ENCODE data around the gene SYK. TPM values are rescaled to one million over a fixed set of nuclear protein-coding genes. Genes with fewer than 3 reads are reported as not detected.

The SYK gene
- total and polyA plus RNA-seq, 7 experiments from 2014 or later, result 0.26 to 71.6 (median 2.1) TPM

DNA sequence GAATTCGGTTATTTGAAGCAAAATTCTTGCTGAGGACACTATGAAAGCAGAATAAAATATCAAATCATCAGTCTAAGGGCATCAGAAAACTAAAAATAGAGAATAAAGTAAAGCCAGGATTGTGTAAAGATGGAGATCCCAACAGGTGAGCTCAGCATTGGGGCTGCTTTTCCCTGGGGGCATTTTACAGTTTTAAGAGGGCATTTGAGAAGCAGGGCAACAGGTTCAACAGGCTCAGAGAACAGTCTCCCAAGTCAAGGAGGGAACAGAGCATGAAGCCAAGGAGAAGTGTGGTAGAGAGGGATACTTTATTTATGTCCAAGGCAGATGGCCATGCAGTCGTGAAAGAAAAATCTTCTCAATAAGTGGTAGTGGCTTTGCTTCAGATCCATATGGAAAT, 145.4 kb downstream of the SYK start:
- ChIA-PET POLR2A (no interaction called here), CTCF (no interaction called here)

More for the DNA sequence above, 145.4 kb downstream of the SYK start:
- ATAC-seq (no peak), DNase-seq (no peak)
- Histone ChIP-seq H3K4me3 (ENCODE audit: low read length) (no peak overlapping the region), H3K4me1 (ENCODE audit: control insufficient read depth in 2 of 2, insufficient read depth in 2 of 2, low read length in 2 of 2) (no peaks in the 10 kb centered on the region), H3K9me3 (ENCODE audit: control insufficient read depth in 2 of 3, low read length in 3 of 3) (no peaks in the 10 kb centered on the region), H3K27me3 (ENCODE audit: control insufficient read depth in 2 of 2, insufficient read depth in 2 of 2, low read length in 2 of 2) (no peaks in the 10 kb centered on the region), H3K36me3 (ENCODE audit: control insufficient read depth in 2 of 3, insufficient read depth in 3 of 3, low read length in 3 of 3) (no peaks in the 10 kb centered on the region), H3K27ac (ENCODE audit: low read depth, low read length) (no peak overlapping the region)
- Mint-ChIP-seq H3K4me3 (no peak overlapping the region), H3K27me3 (peaks cover 16 to 36% (median 25%) of the 10 kb centered on the region in 5 donors), H3K4me1 (peaks cover 0 to 2% (median 0%) of the 10 kb centered on the region in 7 donors), H3K36me3 (no peaks in the 10 kb centered on the region), H3K27ac (no peak overlapping the region), H3K9me3 (peaks cover 0 to 1% (median 0%) of the 10 kb centered on the region in 11 donors)
- intact Hi-C loops (cut with micrococcal nuclease), result no loop called here

Other genes with a start within 250 kb of the SYK start
- not detected for gene DIRAS2, start 159.0 kb upstream of the SYK start, total RNA-seq
- not detected for gene DIRAS2, start 159.0 kb upstream of the SYK start, polyA plus RNA-seq

Measured in naive thymus-derived CD4-positive, alpha-beta T cell (primary cell).